ENCODE data around the gene TM4SF20. TPM values are rescaled to one million over a fixed set of nuclear protein-coding genes. Genes with fewer than 3 reads are reported as not detected.
A peak's percentile ranks its signal among the peaks of the same experiment; 100 is the strongest.

Gene TM4SF20
- total RNA-seq, 6 experiments from 2014 or later = 0.09 to 0.34 (median 0.22) TPM

DNA sequence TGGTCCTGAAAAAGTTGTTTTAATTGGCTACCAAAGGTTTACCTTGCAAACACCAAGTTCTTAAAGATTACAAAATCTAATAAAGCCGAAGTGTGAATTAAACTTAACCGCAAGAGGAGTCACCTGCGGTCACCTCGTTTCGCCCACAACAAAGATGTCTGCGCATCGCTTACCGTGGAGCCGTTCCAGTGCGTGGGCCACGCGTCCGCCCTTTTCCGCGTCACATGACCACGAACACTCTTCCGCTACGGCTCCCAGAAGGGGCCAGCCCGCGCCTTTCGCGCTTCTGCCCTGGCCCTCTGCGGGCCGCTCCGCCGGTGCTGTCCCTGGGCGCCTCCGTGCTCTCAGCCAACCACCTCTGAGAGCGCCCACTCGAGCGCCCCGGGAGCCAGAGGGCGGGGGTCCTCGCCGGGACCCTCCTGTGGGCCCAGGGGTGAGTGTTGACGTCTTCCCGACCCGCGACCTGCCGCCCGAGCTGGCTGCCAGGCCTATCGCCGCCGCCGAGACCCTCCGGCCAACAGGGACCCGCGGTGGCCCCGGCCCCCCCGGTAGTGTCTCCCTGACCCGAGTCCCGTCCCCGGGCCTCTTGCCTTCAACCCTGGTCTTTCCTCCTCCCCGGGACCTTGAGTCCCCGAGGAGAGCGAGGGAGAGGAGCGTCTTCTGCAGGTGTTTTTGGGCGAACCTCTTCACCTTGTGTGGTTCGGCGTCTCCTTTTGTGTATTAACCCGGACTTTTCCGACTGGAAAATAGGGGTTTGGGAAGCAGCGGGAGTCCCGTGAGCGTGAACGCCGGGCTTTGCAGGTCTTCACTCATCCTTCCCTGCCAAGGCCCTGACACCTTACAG lies 53.9 kb downstream of the TM4SF20 start, which contains the start of gene MFF:
Gene MFF, plus strand, starts transcription at position 257 of the 844 bp plus-strand sequence. CDS start 5,415 bp downstream, outside the sequence.
- TF ChIP-seq, protein P1, sequence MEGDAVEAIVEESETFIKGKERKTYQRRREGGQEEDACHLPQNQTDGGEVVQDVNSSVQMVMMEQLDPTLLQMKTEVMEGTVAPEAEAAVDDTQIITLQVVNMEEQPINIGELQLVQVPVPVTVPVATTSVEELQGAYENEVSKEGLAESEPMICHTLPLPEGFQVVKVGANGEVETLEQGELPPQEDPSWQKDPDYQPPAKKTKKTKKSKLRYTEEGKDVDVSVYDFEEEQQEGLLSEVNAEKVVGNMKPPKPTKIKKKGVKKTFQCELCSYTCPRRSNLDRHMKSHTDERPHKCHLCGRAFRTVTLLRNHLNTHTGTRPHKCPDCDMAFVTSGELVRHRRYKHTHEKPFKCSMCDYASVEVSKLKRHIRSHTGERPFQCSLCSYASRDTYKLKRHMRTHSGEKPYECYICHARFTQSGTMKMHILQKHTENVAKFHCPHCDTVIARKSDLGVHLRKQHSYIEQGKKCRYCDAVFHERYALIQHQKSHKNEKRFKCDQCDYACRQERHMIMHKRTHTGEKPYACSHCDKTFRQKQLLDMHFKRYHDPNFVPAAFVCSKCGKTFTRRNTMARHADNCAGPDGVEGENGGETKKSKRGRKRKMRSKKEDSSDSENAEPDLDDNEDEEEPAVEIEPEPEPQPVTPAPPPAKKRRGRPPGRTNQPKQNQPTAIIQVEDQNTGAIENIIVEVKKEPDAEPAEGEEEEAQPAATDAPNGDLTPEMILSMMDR (IDR thresholded peaks at IDR 0.05) = peak; percentile 49; the same call in 1 of the 2 replicates
- Mint-ChIP-seq H3K27ac (peak within 1 kb of the TSS; percentile 88), H3K36me3 (ENCODE audit: low read depth) (peaks cover 16% of the 10 kb centered on the region; the same call in 1 of the 2 replicates), H3K4me3 (peak within 1 kb of the TSS; percentile 91), H3K4me1 (ENCODE audit: low read depth) (peaks cover 36% of the 10 kb centered on the region), H3K27me3 (ENCODE audit: insufficient read depth) (no peaks in the 10 kb centered on the region), H3K9me3 (peaks cover 6% of the 10 kb centered on the region; the same call in 1 of the 2 replicates)
- DNase-seq = peak; percentile 89

DNA sequence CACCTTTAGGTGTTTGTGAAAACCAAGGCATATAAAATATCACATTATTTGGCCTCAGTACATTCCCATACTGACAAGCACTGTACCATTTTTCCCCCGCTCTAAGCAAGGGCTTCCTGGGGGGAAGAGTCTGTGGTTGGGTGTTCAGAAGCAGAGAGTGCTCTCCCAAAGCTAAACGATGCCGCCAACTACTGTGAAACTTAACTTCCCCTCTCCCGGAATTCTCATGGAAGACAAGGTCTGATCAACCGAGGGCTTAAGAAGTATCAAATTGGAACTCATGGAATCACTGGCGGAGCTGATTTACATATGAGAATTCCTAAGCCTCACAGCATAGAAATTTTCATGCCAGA lies 54.5 kb downstream of the TM4SF20 start:
- peak overlapping the region; percentile 83 for H3K27ac Mint-ChIP-seq
- no peak for DNase-seq
- H3K4me3 Mint-ChIP-seq = peak overlapping the region; percentile 91
- peaks cover 6% of the 10 kb centered on the region; the same call in 1 of the 2 replicates for H3K9me3 Mint-ChIP-seq
- TF ChIP-seq, protein P1 (IDR thresholded peaks at IDR 0.05) = no peak
- peaks cover 33% of the 10 kb centered on the region for H3K4me1 Mint-ChIP-seq (ENCODE audit: low read depth)
- no peaks in the 10 kb centered on the region for H3K27me3 Mint-ChIP-seq (ENCODE audit: insufficient read depth)
- H3K36me3 Mint-ChIP-seq (ENCODE audit: low read depth) = peaks cover 16% of the 10 kb centered on the region; the same call in 1 of the 2 replicates

DNA sequence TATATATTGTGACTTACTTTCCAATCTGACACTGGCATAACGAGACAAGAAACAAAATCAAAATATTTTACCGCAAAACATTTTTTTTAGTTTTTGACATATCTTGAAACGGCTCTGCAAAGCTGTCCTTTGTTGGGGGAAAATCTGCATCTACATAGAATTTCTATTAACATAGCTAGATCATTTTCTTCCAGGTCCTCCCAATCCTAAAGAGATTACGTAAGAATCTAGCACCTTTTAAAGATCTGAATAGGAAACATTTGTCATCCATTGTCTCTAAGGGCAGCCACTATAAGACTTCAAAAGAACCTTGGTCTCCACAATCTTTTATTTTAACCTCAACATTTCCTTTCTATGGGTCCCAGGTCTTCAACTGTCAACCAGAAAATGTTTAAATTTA lies 55.3 kb downstream of the TM4SF20 start:
- peaks cover 28% of the 10 kb centered on the region for H3K4me1 Mint-ChIP-seq (ENCODE audit: low read depth)
- H3K27me3 Mint-ChIP-seq (ENCODE audit: insufficient read depth) = no peaks in the 10 kb centered on the region
- peaks cover 16% of the 10 kb centered on the region; the same call in 1 of the 2 replicates for H3K36me3 Mint-ChIP-seq (ENCODE audit: low read depth)
- H3K27ac Mint-ChIP-seq = no peak overlapping the region
- TF ChIP-seq, protein P1 (IDR thresholded peaks at IDR 0.05) = no peak
- H3K9me3 Mint-ChIP-seq = peaks cover 6% of the 10 kb centered on the region; the same call in 1 of the 2 replicates
- H3K4me3 Mint-ChIP-seq = peak overlapping the region; percentile 91; the same call in 1 of the 2 replicates
- DNase-seq = no peak

DNA sequence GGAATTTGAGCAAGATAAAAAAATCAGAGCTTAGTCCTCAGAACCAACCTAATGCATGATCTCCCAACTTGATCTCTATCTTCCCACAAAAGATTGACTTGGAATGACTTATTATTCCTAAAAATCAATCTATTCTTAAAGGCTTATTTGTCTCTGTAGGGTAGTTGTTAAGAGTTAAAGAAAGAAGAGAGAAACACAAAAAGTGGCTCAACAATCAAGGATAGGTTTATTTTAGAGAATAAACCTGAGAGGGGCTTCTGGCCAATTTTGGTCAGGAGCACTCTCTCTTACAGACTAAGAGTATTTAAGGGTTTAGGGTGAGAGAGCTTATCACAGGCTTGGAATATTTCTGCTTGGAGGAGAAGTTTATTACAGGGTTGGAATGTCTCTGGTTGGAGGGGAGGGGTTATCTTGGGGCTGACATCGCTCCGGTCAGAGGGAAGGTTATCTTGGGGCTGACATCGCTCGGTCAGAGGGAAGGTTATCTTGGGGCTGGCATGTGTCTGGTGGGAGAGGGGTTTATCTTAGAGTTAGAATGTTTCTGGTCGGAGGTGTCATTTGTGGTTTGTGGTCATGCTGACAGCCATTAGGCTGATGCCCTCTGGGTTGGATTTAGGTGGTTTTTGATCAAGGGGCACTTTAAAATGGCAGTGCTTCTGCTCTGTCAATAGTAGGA lies 56.4 kb downstream of the TM4SF20 start:
- TF ChIP-seq, protein P1 (IDR thresholded peaks at IDR 0.05) = no peak
- Mint-ChIP-seq H3K9me3 (peaks cover 6% of the 10 kb centered on the region; the same call in 1 of the 2 replicates), H3K4me1 (ENCODE audit: low read depth) (peaks cover 23% of the 10 kb centered on the region), H3K27me3 (ENCODE audit: insufficient read depth) (no peaks in the 10 kb centered on the region), H3K4me3 (no peak overlapping the region), H3K27ac (no peak overlapping the region), H3K36me3 (ENCODE audit: low read depth) (peaks cover 16% of the 10 kb centered on the region; the same call in 1 of the 2 replicates)
- no peak for DNase-seq

DNA sequence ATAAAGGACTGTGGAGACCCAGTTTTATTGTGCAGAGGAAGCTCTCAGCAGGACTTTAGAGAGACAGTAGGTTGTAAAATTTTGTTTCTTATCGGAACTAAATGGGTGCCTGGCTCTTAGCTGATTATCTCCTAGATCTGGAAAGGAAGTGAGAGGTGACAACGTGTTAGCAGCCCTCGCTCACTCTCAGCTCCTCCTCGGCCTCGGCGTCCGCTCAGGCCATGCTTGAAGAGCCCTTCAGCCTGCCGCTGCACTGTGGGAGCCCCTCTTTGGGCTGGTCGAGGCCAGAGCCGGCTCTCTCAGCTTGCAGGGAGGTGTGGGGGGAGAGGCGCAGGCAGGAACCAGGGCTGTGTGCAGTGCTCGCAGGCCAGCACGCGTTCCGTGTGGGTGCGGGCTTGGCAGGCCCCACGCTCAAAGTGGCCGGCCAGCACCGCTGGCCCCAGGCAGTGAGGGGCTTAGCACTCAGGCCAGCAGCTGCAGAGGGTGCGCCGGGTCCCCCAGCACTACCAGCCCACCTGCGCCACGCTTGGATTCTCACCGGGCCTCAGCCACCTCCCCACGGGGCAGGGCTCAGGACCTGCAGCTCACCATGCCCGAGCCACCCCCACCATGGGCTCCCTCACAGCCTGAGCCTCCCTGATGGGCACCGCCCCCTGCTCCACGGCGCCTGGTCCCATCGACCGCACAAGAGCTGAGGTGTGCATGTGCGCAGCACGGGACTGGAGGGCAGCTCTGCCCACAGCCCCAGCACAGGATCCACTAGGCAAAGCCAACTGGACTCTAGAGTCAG lies 58.6 kb downstream of the TM4SF20 start:
- TF ChIP-seq, protein P1 (IDR thresholded peaks at IDR 0.05) = no peak
- DNase-seq = no peak
- Mint-ChIP-seq H3K4me1 (ENCODE audit: low read depth) (peaks cover 8% of the 10 kb centered on the region; the same call in 1 of the 2 replicates), H3K9me3 (peaks cover 6% of the 10 kb centered on the region; the same call in 1 of the 2 replicates), H3K4me3 (no peak overlapping the region), H3K36me3 (ENCODE audit: low read depth) (peaks cover 16% of the 10 kb centered on the region; the same call in 1 of the 2 replicates), H3K27ac (no peak overlapping the region), H3K27me3 (ENCODE audit: insufficient read depth) (0 out of 2 replicates have a peak, but pooled peaks cover 2% of the 10 kb centered on the region)
